SW480 (cell line): ENCODE results near the gene PEX5.
"Not testable (repeated sequence)": the region's sequence is repeated elsewhere in the genome, so short reads cannot be mapped to it uniquely, and the experiment has no call there.

Source experiments
- DNase-seq: peaks from one replicate; pipeline ENCODE4 v3.0.0-alpha.2; 2016; ENCODE audit warnings: low spot score

The PEX5 gene

DNA sequence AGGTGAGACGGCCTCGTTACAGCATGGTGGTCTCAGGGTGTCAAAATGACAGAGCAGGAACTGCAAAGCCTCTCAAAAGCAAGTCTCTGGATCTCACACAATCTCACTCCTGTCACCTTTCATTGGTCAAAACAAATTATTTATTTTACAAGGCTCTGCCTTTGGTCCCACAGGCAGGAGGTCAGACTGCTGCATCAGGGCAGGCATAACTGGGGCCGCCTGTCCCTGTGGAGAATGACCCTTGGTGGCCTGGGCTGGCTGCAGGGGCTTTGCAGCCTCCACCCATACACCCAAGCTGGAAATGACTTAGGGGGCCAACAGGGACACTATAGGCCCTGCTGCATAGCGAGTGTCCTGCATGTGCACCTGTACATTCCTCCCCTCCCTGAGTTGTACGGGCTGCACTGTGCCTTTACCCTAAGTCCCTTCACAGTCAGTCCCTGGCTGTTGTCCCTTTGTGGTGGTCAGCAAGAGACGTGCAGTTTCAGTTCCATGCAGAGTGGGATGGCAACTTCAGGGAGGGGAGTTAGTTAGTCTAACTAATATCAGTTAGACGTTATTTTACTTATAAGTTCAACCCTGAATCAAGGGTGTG, 28.1 kb downstream of the PEX5 start:
- no peak for DNase-seq

DNA sequence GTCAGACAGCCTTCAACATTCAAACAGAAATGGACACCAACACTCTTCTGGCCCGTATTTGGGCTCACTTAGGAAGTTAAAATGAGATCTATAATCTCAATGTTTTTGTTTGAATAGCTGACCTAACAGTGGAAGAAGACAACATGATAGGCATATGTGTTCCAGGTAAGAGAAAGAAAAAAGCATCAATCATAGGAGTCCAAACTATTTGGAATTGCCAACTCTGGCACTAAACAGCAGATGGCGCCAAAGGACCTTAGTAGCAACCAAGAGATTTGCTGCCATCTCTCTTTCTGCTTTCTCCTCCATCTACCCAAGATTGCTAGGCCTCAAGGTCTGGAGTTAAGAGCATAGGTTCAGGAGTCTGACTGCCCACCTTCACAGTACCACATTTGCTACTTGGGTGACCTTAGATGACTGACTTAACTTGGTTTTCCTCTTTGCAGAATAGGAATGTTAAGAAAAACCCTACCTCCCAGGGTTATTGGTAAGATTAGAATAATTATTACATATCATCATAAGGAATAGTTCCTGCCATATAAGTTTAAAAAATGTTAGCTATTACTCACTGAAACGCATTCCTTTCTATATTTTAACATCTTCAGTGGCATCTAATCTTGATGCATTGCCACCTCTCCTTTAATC, 30.2 kb downstream of the PEX5 start:
- DNase-seq, result peak; percentile 80

DNA sequence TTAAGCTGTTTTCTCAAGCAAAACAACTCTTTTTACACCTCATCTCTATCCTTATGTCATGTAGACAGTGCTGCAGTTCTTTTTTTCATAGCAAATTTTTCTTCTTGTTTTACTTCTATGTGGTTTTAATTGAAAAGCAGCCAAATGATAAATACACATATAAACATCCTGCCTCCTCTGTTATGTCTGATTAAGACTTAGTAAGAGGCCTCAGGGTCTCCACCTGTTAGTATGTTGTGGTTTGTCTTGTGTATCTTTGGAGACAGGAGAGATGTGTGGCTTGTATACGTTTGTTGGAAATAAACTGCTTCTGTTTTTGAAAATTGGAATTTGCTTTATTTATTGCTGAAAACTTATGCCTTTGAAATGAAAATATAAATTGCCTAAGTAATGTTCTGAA, 32.0 kb downstream of the PEX5 start:
- DNase-seq, result no peak

DNA sequence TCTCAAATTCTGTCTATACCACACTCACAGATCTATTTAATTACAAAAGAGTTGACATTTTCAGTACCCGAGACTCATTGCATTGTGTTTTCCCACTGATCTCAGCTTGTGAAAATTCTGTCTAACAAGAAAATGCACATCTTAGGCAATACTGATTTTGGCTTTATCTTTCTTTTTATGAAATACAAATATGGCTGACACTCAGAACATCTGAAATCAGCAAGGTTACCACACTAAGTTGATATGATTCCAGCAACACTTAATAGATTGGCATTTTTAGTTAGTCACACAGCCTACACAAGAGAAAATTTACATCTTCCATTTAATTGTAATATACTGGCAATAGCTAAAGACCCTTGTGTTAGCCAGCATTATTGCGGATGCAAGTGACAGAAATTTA, 40.3 kb downstream of the PEX5 start:
- no peak for DNase-seq

DNA sequence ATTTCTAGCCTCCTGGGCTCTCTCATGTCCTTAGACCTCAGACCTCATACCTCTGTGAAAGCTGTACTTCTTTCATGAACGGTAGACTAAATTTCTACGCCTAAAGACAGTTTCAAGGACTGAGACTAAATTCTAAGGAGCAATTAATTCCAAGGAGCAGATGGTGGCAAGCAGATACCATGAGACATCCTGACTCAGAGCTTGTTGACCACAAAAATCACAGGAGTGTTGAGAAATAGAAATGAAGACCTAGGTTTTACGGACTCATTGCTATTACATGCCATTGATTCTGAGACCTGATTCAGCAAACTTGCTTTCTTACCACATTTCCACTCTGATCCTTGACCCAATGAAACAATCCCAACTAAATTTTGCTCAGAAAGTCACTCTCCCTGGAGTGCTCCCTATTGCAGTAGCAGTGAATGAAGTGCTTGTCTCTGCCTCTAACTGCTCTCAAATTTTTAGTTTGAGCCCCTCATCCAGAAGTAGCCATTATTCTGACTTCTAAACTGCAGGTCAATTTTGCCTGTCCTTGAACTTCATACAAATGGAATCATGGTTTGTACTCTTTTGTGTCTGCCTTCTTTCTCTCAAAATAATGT, 52.0 kb downstream of the PEX5 start:
- no peak for DNase-seq

DNA sequence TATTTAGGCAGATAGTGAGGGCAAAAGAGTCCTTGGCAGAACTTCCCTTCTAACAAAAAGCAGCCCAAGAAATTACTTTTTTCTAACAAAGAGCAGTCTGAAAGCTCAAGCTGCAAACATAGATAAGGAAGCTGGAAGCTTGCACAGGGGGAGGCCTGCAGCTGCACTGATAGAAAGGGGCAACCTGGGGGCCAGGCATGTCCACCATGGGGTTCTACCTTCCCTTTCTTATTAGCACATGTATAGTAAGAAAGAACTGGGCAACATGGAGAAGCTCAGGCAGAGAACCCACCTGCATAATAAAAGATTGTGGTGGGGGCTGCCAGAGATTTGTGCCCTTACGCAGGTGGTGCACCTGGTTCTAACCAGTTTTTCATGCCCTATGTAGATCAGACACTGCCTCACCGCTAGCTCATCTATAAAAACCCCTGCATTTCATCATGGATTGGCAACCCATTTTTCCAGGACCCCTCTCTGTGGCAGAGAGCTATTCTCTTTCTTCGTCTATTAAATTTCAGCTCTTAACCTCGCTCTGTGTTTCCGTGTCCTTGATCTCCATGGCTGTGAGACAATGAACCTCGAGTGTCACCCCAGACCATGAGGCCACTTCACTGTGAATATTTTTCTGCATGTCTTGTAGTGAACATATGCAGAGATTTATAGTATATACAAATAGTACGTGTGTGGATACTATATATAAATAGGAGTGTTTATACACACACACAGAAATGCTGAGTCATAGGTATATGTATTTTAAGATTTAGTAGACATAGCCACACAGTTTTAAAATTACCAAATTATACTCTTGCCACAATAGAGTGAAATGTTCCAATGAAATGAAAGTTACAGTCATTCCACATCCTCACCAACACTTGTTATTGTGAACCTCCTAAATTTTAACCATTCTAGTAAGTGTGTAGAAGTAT, 53.0 kb downstream of the PEX5 start:
- DNase-seq, result no peak

DNA sequence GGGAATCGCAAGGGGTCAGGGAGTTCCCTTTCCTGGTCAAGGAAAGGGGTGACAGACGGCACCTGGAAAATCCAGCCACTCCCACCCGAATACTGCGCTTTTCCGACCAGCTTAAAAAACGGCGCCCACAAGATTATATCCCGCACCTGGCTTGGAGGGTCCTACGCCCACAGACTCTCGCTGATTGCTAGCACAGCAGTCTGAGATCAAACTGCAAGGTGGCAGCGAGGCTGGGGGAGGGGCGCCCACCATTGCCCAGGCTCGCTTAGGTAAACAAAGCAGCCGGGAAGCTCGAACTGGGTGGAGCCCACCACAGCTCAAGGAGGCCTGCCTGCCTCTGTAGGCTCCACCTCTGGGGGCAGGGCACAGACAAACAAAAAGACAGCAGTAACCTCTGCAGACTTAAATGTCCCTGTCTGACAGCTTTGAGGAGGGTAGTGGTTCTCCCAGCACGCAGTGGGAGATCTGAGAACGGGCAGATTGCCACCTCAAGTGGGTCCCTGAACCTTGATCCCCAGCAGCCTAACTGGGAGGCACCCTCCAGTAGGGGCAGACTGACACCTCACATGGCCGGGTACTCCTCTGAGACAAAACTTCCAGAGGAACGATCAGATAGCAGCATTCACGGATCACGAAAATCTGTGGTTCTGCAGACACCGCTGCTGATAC, 62.0 kb downstream of the PEX5 start:
- DNase-seq, result not testable (repeated sequence)

DNA sequence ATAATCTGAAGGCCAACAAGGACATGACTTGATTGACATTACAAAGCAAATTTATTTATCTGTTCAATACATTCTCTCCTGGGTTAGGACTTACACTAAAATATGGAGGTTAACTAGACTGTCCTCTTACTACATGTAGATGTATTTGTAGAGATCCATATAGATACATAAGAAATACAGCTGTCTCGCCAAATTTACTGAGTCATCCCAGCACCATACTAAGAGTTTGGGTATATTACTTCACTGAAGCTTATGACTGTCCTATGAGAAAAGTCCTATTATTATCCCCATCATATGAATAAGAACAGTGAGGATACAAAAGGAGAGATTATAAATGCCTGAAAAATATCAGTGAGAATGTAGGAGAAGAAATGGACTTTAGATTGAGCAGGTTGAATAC, 69.6 kb downstream of the PEX5 start:
- DNase-seq, result no peak
